SK-N-SH treated with all-trans-retinoic acid at 6 μM for 48 hours (cell line): ENCODE results near the gene SLC44A5.
"Not testable (repeated sequence)": the region's sequence is repeated elsewhere in the genome, so short reads cannot be mapped to it uniquely, and the experiment has no call there.

Experiments
- ATAC-seq: fragments of 200-7000 bp; cut with Tn5 transposase; 3 replicates; pipeline ENCODE4 v1.9.1; 2020; ENCODE audit warnings: mild to moderate bottlenecking, moderate library complexity
- ARNTL ChIP-seq: fragments of 450-650 bp; formaldehyde crosslinking; IDR thresholded peaks from 2 replicates; pipeline ENCODE4 v1.5.0; 2020; ENCODE audit warnings: low read depth, mild to moderate bottlenecking, moderate library complexity, borderline replicate concordance
- BACH2 ChIP-seq: fragments of 250-450 bp; sonication (Bioruptor Pico); IDR thresholded peaks from 2 replicates; pipeline ENCODE4 v1.9.0; 2021; ENCODE audit warnings: mild to moderate bottlenecking, borderline replicate concordance
- CREB5 ChIP-seq: fragments of 250-450 bp; sonication (Bioruptor Pico); IDR thresholded peaks from 2 replicates; pipeline ENCODE4 v1.5.1; 2020; ENCODE audit warnings: low read depth, mild to moderate bottlenecking, moderate library complexity
- CSDC2 ChIP-seq: fragments of 250-450 bp; sonication (Bioruptor Pico); IDR thresholded peaks from 2 replicates; pipeline ENCODE4 v1.5.0; 2020; ENCODE audit warnings: mild to moderate bottlenecking, moderate library complexity
- CSRNP3 ChIP-seq: fragments of 250-450 bp; sonication (Bioruptor Pico); IDR thresholded peaks from 2 replicates; pipeline ENCODE4 v1.5.1; 2021; ENCODE audit warnings: mild to moderate bottlenecking, moderate library complexity
- ESRRG ChIP-seq: fragments of 250-450 bp; sonication (Bioruptor Pico); IDR thresholded peaks from 2 replicates; pipeline ENCODE4 v1.6.1; 2021; ENCODE audit warnings: mild to moderate bottlenecking
- GLIS3 ChIP-seq: fragments of 250-450 bp; sonication (Bioruptor Pico); IDR thresholded peaks from 2 replicates; pipeline ENCODE4 v1.5.0; 2020; ENCODE audit warnings: mild to moderate bottlenecking, moderate library complexity
- ISL1 ChIP-seq: fragments of 250-450 bp; sonication (Bioruptor Pico); IDR thresholded peaks from 2 replicates; pipeline ENCODE4 v2.1.2; 2022; ENCODE audit warnings: mild to moderate bottlenecking, moderate library complexity
- OSR1 ChIP-seq: fragments of 250-450 bp; sonication (Bioruptor Pico); IDR thresholded peaks from 2 replicates; pipeline ENCODE4 v1.8.0; 2022; ENCODE audit warnings: moderate library complexity, mild to moderate bottlenecking, inconsistent platforms
- PATZ1 ChIP-seq: fragments of 250-450 bp; sonication (Bioruptor Pico); IDR thresholded peaks from 2 replicates; pipeline ENCODE4 v1.8.0; 2020; ENCODE audit warnings: mild to moderate bottlenecking, moderate library complexity, borderline replicate concordance
- POU6F1 ChIP-seq: fragments of 250-450 bp; sonication (Bioruptor Pico); IDR thresholded peaks from 2 replicates; pipeline ENCODE4 v1.8.0; 2021; ENCODE audit warnings: low read depth, mild to moderate bottlenecking, moderate library complexity, borderline replicate concordance
- PPARA ChIP-seq: fragments of 250-450 bp; sonication (Bioruptor Pico); IDR thresholded peaks from 2 replicates; pipeline ENCODE4 v1.5.0; 2020; ENCODE audit warnings: mild to moderate bottlenecking, borderline replicate concordance
- RARB ChIP-seq: fragments of 250-450 bp; sonication (Bioruptor Pico); IDR thresholded peaks from 2 replicates; pipeline ENCODE4 v1.8.0; 2021; ENCODE audit warnings: mild to moderate bottlenecking, moderate library complexity
- SNAI2 ChIP-seq: fragments of 250-450 bp; sonication (Bioruptor Pico); IDR thresholded peaks from 2 replicates; pipeline ENCODE4 v1.5.0; 2020; ENCODE audit warnings: mild to moderate bottlenecking, moderate library complexity
- TCF4 ChIP-seq: fragments of 250-450 bp; sonication (Bioruptor Pico); IDR thresholded peaks from 2 replicates; pipeline ENCODE4 v1.8.0; 2021; ENCODE audit warnings: mild to moderate bottlenecking, moderate library complexity, borderline replicate concordance
- TOX ChIP-seq: fragments of 250-450 bp; sonication (Bioruptor Pico); IDR thresholded peaks from 2 replicates; pipeline ENCODE4 v1.8.0; 2021; ENCODE audit warnings: mild to moderate bottlenecking, moderate library complexity, borderline replicate concordance
- TSHZ2 ChIP-seq: fragments of 250-450 bp; sonication (Bioruptor Pico); IDR thresholded peaks from 2 replicates; pipeline ENCODE4 v1.5.0; 2020; ENCODE audit warnings: mild to moderate bottlenecking, moderate library complexity
- ZFP30 ChIP-seq: fragments of 450-650 bp; formaldehyde crosslinking; IDR thresholded peaks from 2 replicates; pipeline ENCODE4 v1.5.0; 2022; ENCODE audit warnings: mild to moderate bottlenecking, moderate library complexity
- ZNF565 ChIP-seq: fragments of 450-650 bp; formaldehyde crosslinking; conservative IDR thresholded peaks from 2 replicates; pipeline ENCODE4 v1.5.0; 2020; ENCODE audit warnings: low read depth, mild to moderate bottlenecking, moderate library complexity
- ZNF70 ChIP-seq: fragments of 450-650 bp; formaldehyde crosslinking; IDR thresholded peaks from 2 replicates; pipeline ENCODE4 v1.5.0; 2020; ENCODE audit warnings: mild to moderate bottlenecking, moderate library complexity
- ZNF8 ChIP-seq: fragments of 450-650 bp; formaldehyde crosslinking; IDR thresholded peaks from 2 replicates; pipeline ENCODE4 v1.5.0; 2020; ENCODE audit warnings: mild to moderate bottlenecking, moderate library complexity

The SLC44A5 gene

GRCh38 chr1:75600781-75601180 lies 10.1 kb downstream of the SLC44A5 start:
- no peak for TF ChIP-seq ARNTL (CRISPR knock-in tag)
- TF ChIP-seq CSDC2 (CRISPR knock-in tag) = no peak
- TF ChIP-seq SNAI2 (CRISPR knock-in tag) = no peak
- TF ChIP-seq ZNF70 (CRISPR knock-in tag) = no peak
- TF ChIP-seq RARB (CRISPR knock-in tag) = no peak
- TF ChIP-seq ISL1 (CRISPR knock-in tag) = no peak
- no peak for TF ChIP-seq ESRRG (CRISPR knock-in tag)
- no peak for TF ChIP-seq CSRNP3 (CRISPR knock-in tag)
- TF ChIP-seq PATZ1 (CRISPR knock-in tag) = no peak
- no peak for TF ChIP-seq TSHZ2 (CRISPR knock-in tag)
- TF ChIP-seq ZNF8 (CRISPR knock-in tag) = no peak
- TF ChIP-seq BACH2 (CRISPR knock-in tag) = no peak
- no peak for TF ChIP-seq TOX (CRISPR knock-in tag)
- no peak for TF ChIP-seq GLIS3 (CRISPR knock-in tag)
- no peak for TF ChIP-seq POU6F1 (CRISPR knock-in tag)
- no peak for ATAC-seq

- TF ChIP-seq PATZ1 (CRISPR knock-in tag) = no peak
- TF ChIP-seq ZFP30 (CRISPR knock-in tag) = no peak
- TF ChIP-seq PPARA (CRISPR knock-in tag) = no peak
- no peak for TF ChIP-seq CREB5 (CRISPR knock-in tag)
- no peak for TF ChIP-seq RARB (CRISPR knock-in tag)
- no peak for TF ChIP-seq CSDC2 (CRISPR knock-in tag)
- no peak for TF ChIP-seq ISL1 (CRISPR knock-in tag)
- no peak for TF ChIP-seq ZNF70 (CRISPR knock-in tag)
- TF ChIP-seq TOX (CRISPR knock-in tag) = no peak
- no peak for TF ChIP-seq GLIS3 (CRISPR knock-in tag)
- no peak for TF ChIP-seq ZNF565 (CRISPR knock-in tag)
- TF ChIP-seq ARNTL (CRISPR knock-in tag) = no peak
- TF ChIP-seq OSR1 (CRISPR knock-in tag) = no peak
- no peak for TF ChIP-seq TCF4 (CRISPR knock-in tag)
- no peak for TF ChIP-seq TSHZ2 (CRISPR knock-in tag)
- ATAC-seq = no peak
These were observed 16.6 kb downstream of the SLC44A5 start for GRCh38 chr1:75594327-75594726.

GRCh38 chr1:75593457-75593856 lies 17.5 kb downstream of the SLC44A5 start:
- ATAC-seq = not testable (repeated sequence)
